Germinal center (tissue), 1 donor: ENCODE measurements around the gene TNNT1.
A peak's percentile ranks its signal among the peaks of the same experiment; 100 is the strongest.

Source experiments
- DNase-seq: peaks from one replicate; pipeline ENCODE4 v3.0.0; 2012; ENCODE audit warnings: mixed read lengths, low spot score

TNNT1 gene

GRCh38 chr19:55088543-55089341, 60.3 kb downstream of the TNNT1 start:
- peak; percentile 81 for DNase-seq

GRCh38 chr19:55088021-55088451, 61.0 kb downstream of the TNNT1 start:
- no peak for DNase-seq

GRCh38 chr19:55087542-55087901, 61.5 kb downstream of the TNNT1 start:
- no peak for DNase-seq

GRCh38 chr19:55086730-55087541, 62.1 kb downstream of the TNNT1 start:
- DNase-seq = peak; percentile 84

- no peak for DNase-seq
Observed at GRCh38 chr19:55085923-55086715, 62.9 kb downstream of the TNNT1 start.

GRCh38 chr19:55084416-55084815, 64.6 kb downstream of the TNNT1 start:
- DNase-seq = no peak

- DNase-seq = no peak
Observed at GRCh38 chr19:55083004-55083850, 65.8 kb downstream of the TNNT1 start.
